GM23338 (cell line): Measurements from ENCODE around the gene EPHA6. TPM values are rescaled to one million over a fixed set of nuclear protein-coding genes. Genes with fewer than 3 reads are reported as not detected.

Experiments used
- ATAC-seq: fragments of 200-7000 bp; cut with Tn5 transposase; 3 replicates; pipeline ENCODE4 v1.9.1; 2020
- DNase-seq: peaks from one replicate; pipeline ENCODE4 v3.0.0-alpha.2; 2015; ENCODE audit warnings: low spot score
- H2AFZ ChIP-seq: fragments of 200-600 bp; sonication (generic); 2 replicates; pipeline ENCODE4 v1.8.0; 2016; ENCODE audit warnings: antibody characterized with exemption, mild to moderate bottlenecking, moderate library complexity
- H3F3A ChIP-seq: fragments of 200-600 bp; sonication (generic); replicated peaks from 2 replicates; pipeline ENCODE4 v1.8.0; 2017; ENCODE audit warnings: antibody characterized with exemption, mixed run types, low read depth
- H3K27ac ChIP-seq: fragments of 200-600 bp; sonication (generic); 2 replicates; pipeline ENCODE4 v1.6.1; 2016; ENCODE audit warnings: low read depth
- H3K27me3 ChIP-seq: fragments of 200-600 bp; sonication (generic); 2 replicates; pipeline ENCODE4 v1.8.0; 2016; ENCODE audit warnings: mild to moderate bottlenecking, mixed run types, moderate library complexity; ENCODE audit not compliant: insufficient read depth
- H3K36me3 ChIP-seq: fragments of 200-600 bp; sonication (generic); 2 replicates; pipeline ENCODE4 v1.8.0; 2016; ENCODE audit warnings: mild to moderate bottlenecking; ENCODE audit not compliant: insufficient read depth
- H3K4me1 ChIP-seq: fragments of 200-600 bp; sonication (generic); 2 replicates; pipeline ENCODE4 v1.8.0; 2016; ENCODE audit warnings: mild to moderate bottlenecking, moderate library complexity; ENCODE audit not compliant: insufficient read depth
- H3K4me2 ChIP-seq: fragments of 200-600 bp; sonication (generic); 2 replicates; pipeline ENCODE4 v1.7.1; 2017; ENCODE audit warnings: mixed run types
- H3K4me3 ChIP-seq: fragments of 200-600 bp; sonication (generic); 2 replicates; pipeline ENCODE4 v1.6.1; 2016; ENCODE audit warnings: mixed run types
- H3K79me2 ChIP-seq: fragments of 200-600 bp; sonication (generic); replicated peaks from 2 replicates; pipeline ENCODE4 v1.8.0; 2017; ENCODE audit warnings: mild to moderate bottlenecking; ENCODE audit not compliant: insufficient read depth
- H3K9me2 ChIP-seq: fragments of 200-600 bp; sonication (generic); 2 replicates; pipeline ENCODE4 v1.8.0; 2017; ENCODE audit not compliant: insufficient read depth
- H4K20me1 ChIP-seq: fragments of 200-600 bp; sonication (generic); replicated peaks from 2 replicates; pipeline ENCODE4 v1.8.0; 2017; ENCODE audit warnings: mild to moderate bottlenecking; ENCODE audit not compliant: insufficient read depth
- H3K27ac Mint-ChIP-seq: 2 replicates; pipeline ENCODE4 v1.8.0; 2020; ENCODE audit warnings: inconsistent platforms, mild to moderate bottlenecking, moderate library complexity, mixed read lengths
- H3K27me3 Mint-ChIP-seq: 3 replicates; pipeline ENCODE4 v1.8.0; 2022; ENCODE audit warnings: low read depth, mild to moderate bottlenecking, moderate library complexity, mixed read lengths, inconsistent platforms; ENCODE audit not compliant: insufficient read depth, poor library complexity
- H3K36me3 Mint-ChIP-seq: 3 replicates; pipeline ENCODE4 v1.8.0; 2021; ENCODE audit warnings: low read depth, mild to moderate bottlenecking, inconsistent platforms, moderate library complexity, mixed read lengths
- H3K4me1 Mint-ChIP-seq: 3 replicates; pipeline ENCODE4 v1.8.0; 2020; ENCODE audit warnings: mild to moderate bottlenecking, inconsistent platforms, mixed read lengths
- H3K4me3 Mint-ChIP-seq: 3 replicates; pipeline ENCODE4 v1.8.0; 2021; ENCODE audit warnings: moderate library complexity, mild to moderate bottlenecking, inconsistent platforms, mixed read lengths
- H3K9me3 Mint-ChIP-seq: 3 replicates; pipeline ENCODE4 v1.8.0; 2020; ENCODE audit warnings: moderate library complexity, mild to moderate bottlenecking, inconsistent platforms, mixed read lengths
- CREB1 ChIP-seq: fragments of 250-450 bp; sonication (Bioruptor Pico); IDR thresholded peaks from 2 replicates; pipeline ENCODE4 v1.5.0; 2020; ENCODE audit warnings: low read depth, mild to moderate bottlenecking, moderate library complexity
- EZH2 ChIP-seq: fragments of 200-600 bp; sonication (generic); IDR thresholded peaks from one replicate; pipeline ENCODE4 v1.8.0; 2017; ENCODE audit warnings: antibody characterized with exemption, mild to moderate bottlenecking, low read depth; ENCODE audit not compliant: unreplicated experiment
- EZH2phosphoT487 ChIP-seq: fragments of 200-600 bp; sonication (generic); IDR thresholded peaks from one replicate; pipeline ENCODE4 v1.8.1; 2018; ENCODE audit warnings: antibody characterized with exemption; ENCODE audit not compliant: unreplicated experiment
- JUNB ChIP-seq: IDR thresholded peaks from one replicate; pipeline ENCODE4 v1.6.1; 2016; ENCODE audit warnings: antibody characterized with exemption; ENCODE audit not compliant: unreplicated experiment
- NANOG ChIP-seq: IDR thresholded peaks from 2 replicates; pipeline ENCODE4 v1.6.1; 2016; ENCODE audit warnings: antibody characterized with exemption, borderline replicate concordance
- POLR2AphosphoS5 ChIP-seq: IDR thresholded peaks from 2 replicates; pipeline ENCODE4 v1.6.1; 2016; ENCODE audit warnings: antibody characterized with exemption, low read depth
- polyA plus RNA-seq: library from polyadenylated mRNA; unstranded; fragments of >200 nt; fragmentation: Nextera tagmentation; extraction: Ambion mirVana; gene quantifications from 2 replicates; pipeline ENCODE4 v1.2.1, GENCODE V29; 2016
- total RNA-seq: library from RNA; depleted of rRNA; stranded (reverse); fragments of >200 nt; shearing (Covaris generic); gene quantifications from 2 replicates; pipeline ENCODE4 v1.2.3, GENCODE V29; 2014
- TF ChIP-seq, protein P1 (sequence below), 2 experiments: fragments of 200-600 bp in 1 of 2; sonication (generic) in 1 of 2; conservative IDR thresholded peaks; 2 replicates each; pipeline versions ENCODE4 v1.5.1 to v1.6.1; 2016 to 2017; ENCODE audit warnings: antibody characterized with exemption in 2 of 2, low read depth in 2 of 2, mild to moderate bottlenecking in 2 of 2, moderate library complexity in 1 of 2
- TF ChIP-seq, protein P2 (sequence below): fragments of 250-450 bp; sonication (Bioruptor Pico); IDR thresholded peaks from 2 replicates; pipeline ENCODE4 v1.5.0; 2020; ENCODE audit warnings: mild to moderate bottlenecking, moderate library complexity
- TF ChIP-seq, protein P3 (sequence below): IDR thresholded peaks from 2 replicates; pipeline ENCODE4 v1.6.1; 2016; ENCODE audit warnings: antibody characterized with exemption

The EPHA6 gene
- total and polyA plus RNA-seq, 2 experiments from 2014 or later: 0.37 to 2.6 TPM

GRCh38 chr3:96961576-96961975, 147.2 kb downstream of the EPHA6 start:
- no peaks in the 10 kb centered on the region for H4K20me1 ChIP-seq
- no peaks in the 10 kb centered on the region for H3K79me2 ChIP-seq
- H3K4me2 ChIP-seq: no peak overlapping the region
- no peak overlapping the region for H3K4me3 ChIP-seq
- H3K36me3 ChIP-seq: no peaks in the 10 kb centered on the region
- TF ChIP-seq, protein P1, sequence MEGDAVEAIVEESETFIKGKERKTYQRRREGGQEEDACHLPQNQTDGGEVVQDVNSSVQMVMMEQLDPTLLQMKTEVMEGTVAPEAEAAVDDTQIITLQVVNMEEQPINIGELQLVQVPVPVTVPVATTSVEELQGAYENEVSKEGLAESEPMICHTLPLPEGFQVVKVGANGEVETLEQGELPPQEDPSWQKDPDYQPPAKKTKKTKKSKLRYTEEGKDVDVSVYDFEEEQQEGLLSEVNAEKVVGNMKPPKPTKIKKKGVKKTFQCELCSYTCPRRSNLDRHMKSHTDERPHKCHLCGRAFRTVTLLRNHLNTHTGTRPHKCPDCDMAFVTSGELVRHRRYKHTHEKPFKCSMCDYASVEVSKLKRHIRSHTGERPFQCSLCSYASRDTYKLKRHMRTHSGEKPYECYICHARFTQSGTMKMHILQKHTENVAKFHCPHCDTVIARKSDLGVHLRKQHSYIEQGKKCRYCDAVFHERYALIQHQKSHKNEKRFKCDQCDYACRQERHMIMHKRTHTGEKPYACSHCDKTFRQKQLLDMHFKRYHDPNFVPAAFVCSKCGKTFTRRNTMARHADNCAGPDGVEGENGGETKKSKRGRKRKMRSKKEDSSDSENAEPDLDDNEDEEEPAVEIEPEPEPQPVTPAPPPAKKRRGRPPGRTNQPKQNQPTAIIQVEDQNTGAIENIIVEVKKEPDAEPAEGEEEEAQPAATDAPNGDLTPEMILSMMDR (conservative IDR thresholded peaks at IDR 0.05; ENCODE audit: low read depth in 2 of 2): no peak
- Mint-ChIP-seq H3K27ac (no peak overlapping the region), H3K27me3 (no peaks in the 10 kb centered on the region), H3K9me3 (no peaks in the 10 kb centered on the region), H3K36me3 (no peaks in the 10 kb centered on the region), H3K4me1 (no peaks in the 10 kb centered on the region; the same call in 2 of the 3 replicates), H3K4me3 (no peak overlapping the region)
- no peak overlapping the region for H2AFZ ChIP-seq
- H3F3A ChIP-seq: no peaks in the 10 kb centered on the region
- ATAC-seq: no peak
- no peak for DNase-seq
- H3K9me2 ChIP-seq: no peaks in the 10 kb centered on the region
- H3K4me1 ChIP-seq: no peaks in the 10 kb centered on the region
- H3K27ac ChIP-seq: no peak overlapping the region
- H3K27me3 ChIP-seq: no peaks in the 10 kb centered on the region

DNA sequence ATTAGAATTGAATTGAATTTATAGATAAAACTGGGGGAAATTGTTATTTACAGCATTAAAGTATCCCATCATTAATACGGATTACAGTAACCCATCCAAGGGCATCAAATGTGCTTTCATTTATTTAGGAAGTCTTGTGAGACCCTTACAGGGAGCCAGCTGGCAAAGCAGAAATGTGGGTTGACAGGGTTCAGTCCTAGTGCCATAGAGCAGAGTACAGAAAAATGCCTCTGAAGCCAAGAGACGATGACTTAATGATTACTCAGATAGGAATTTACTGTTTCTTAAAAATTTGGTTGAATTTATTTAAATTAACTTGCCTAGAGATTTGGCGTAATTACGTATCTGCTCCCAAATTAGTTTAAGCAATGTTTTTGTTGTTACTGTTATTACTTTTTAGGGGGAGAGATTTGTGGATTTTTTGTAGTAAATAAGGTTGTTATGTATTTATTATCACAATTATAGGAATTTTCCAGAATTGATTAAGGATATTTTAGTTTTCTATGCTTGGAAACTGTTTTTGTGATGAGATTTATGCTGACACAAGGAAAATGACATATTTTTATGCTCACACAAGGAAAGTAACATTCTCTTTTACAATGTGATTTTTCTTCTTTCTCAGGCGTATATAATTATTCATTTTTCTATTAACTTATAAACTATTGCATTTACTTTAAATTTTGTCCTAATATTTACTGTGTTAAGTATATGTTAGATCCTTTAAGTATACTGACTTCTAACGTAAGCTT, 152.0 kb downstream of the EPHA6 start:
- Histone ChIP-seq H3K79me2 (no peaks in the 10 kb centered on the region), H3K4me1 (no peaks in the 10 kb centered on the region), H3K27me3 (no peaks in the 10 kb centered on the region), H3K36me3 (no peaks in the 10 kb centered on the region), H2AFZ (no peak overlapping the region), H3F3A (no peaks in the 10 kb centered on the region), H3K4me2 (no peak overlapping the region), H3K27ac (no peak overlapping the region), H3K9me2 (no peaks in the 10 kb centered on the region), H4K20me1 (no peaks in the 10 kb centered on the region), H3K4me3 (no peak overlapping the region)
- Mint-ChIP-seq H3K9me3 (no peaks in the 10 kb centered on the region), H3K4me1 (no peaks in the 10 kb centered on the region; the same call in 1 of the 3 replicates), H3K27me3 (no peaks in the 10 kb centered on the region), H3K4me3 (no peak overlapping the region), H3K27ac (no peak overlapping the region), H3K36me3 (no peaks in the 10 kb centered on the region)
- DNase-seq: no peak
- ATAC-seq: no peak
- TF ChIP-seq NANOG (no peak), CREB1 (no peak), JUNB (no peak), POLR2AphosphoS5 (no peak), EZH2phosphoT487 (no peak), EZH2 (no peak)
- TF ChIP-seq, protein P2, sequence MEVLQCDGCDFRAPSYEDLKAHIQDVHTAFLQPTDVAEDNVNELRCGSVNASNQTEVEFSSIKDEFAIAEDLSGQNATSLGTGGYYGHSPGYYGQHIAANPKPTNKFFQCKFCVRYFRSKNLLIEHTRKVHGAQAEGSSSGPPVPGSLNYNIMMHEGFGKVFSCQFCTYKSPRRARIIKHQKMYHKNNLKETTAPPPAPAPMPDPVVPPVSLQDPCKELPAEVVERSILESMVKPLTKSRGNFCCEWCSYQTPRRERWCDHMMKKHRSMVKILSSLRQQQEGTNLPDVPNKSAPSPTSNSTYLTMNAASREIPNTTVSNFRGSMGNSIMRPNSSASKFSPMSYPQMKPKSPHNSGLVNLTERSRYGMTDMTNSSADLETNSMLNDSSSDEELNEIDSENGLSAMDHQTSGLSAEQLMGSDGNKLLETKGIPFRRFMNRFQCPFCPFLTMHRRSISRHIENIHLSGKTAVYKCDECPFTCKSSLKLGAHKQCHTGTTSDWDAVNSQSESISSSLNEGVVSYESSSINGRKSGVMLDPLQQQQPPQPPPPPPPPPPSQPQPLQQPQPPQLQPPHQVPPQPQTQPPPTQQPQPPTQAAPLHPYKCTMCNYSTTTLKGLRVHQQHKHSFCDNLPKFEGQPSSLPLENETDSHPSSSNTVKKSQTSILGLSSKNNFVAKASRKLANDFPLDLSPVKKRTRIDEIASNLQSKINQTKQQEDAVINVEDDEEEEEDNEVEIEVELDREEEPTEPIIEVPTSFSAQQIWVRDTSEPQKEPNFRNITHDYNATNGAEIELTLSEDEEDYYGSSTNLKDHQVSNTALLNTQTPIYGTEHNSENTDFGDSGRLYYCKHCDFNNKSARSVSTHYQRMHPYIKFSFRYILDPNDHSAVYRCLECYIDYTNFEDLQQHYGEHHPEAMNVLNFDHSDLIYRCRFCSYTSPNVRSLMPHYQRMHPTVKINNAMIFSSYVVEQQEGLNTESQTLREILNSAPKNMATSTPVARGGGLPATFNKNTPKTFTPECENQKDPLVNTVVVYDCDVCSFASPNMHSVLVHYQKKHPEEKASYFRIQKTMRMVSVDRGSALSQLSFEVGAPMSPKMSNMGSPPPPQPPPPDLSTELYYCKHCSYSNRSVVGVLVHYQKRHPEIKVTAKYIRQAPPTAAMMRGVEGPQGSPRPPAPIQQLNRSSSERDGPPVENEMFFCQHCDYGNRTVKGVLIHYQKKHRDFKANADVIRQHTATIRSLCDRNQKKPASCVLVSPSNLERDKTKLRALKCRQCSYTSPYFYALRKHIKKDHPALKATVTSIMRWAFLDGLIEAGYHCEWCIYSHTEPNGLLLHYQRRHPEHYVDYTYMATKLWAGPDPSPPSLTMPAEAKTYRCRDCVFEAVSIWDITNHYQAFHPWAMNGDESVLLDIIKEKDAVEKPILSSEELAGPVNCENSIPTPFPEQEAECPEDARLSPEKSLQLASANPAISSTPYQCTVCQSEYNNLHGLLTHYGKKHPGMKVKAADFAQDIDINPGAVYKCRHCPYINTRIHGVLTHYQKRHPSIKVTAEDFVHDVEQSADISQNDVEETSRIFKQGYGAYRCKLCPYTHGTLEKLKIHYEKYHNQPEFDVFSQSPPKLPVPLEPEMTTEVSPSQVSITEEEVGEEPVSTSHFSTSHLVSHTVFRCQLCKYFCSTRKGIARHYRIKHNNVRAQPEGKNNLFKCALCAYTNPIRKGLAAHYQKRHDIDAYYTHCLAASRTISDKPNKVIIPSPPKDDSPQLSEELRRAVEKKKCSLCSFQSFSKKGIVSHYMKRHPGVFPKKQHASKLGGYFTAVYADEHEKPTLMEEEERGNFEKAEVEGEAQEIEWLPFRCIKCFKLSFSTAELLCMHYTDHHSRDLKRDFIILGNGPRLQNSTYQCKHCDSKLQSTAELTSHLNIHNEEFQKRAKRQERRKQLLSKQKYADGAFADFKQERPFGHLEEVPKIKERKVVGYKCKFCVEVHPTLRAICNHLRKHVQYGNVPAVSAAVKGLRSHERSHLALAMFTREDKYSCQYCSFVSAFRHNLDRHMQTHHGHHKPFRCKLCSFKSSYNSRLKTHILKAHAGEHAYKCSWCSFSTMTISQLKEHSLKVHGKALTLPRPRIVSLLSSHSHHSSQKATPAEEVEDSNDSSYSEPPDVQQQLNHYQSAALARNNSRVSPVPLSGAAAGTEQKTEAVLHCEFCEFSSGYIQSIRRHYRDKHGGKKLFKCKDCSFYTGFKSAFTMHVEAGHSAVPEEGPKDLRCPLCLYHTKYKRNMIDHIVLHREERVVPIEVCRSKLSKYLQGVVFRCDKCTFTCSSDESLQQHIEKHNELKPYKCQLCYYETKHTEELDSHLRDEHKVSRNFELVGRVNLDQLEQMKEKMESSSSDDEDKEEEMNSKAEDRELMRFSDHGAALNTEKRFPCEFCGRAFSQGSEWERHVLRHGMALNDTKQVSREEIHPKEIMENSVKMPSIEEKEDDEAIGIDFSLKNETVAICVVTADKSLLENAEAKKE: no peak
- TF ChIP-seq, protein P3, sequence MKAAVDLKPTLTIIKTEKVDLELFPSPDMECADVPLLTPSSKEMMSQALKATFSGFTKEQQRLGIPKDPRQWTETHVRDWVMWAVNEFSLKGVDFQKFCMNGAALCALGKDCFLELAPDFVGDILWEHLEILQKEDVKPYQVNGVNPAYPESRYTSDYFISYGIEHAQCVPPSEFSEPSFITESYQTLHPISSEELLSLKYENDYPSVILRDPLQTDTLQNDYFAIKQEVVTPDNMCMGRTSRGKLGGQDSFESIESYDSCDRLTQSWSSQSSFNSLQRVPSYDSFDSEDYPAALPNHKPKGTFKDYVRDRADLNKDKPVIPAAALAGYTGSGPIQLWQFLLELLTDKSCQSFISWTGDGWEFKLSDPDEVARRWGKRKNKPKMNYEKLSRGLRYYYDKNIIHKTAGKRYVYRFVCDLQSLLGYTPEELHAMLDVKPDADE: no peak
- TF ChIP-seq, protein P1 (conservative IDR thresholded peaks at IDR 0.05; ENCODE audit: low read depth in 2 of 2): no peak
